ENCODE results near the gene ELP4.

Gene ELP4

DNA sequence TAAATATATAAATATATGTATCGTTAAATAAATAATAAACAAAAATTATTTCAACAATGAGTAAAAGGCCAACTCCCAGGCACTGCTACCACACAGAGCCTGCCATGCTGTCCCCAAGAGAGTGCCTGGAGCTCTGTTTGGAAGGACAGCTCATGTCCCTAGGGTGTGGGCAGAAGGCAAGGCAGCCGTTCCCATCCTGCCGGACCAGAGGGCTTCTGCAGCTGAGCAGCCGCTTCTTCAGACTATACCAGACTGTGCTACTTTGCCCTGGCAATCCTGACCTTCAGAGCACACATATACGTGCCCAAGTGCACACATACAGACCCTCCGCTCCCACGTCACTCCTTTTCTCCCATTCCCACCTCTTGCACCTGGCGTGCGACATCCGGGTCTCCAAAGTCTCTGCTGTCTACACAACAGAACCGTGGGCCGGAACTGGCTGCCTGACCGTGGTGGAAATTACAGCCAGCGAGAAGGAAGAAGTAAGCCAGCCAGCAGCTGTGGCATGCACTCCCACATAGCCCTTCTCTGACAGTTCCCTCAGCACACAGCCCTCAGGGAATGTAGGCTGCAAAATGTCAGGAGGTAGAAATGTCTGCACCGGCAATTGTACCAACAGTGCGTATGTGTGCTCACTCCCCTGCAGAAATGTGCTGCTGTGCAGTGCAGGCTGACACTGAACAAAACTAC is 277.6 kb downstream of the ELP4 start:
- Histone ChIP-seq H3K9me3 (ENCODE audit: low read depth, low read length) (no peaks in the 10 kb centered on the region), H3K27ac (no peak overlapping the region), H3K4me3 (no peak overlapping the region), H3K36me3 (ENCODE audit: insufficient read depth, low read length) (peaks cover 26% of the 10 kb centered on the region), H3K9ac (ENCODE audit: insufficient read length) (no peak overlapping the region)
- TF ChIP-seq EZH2 (IDR thresholded peaks at IDR 0.05): no peak
- TF ChIP-seq POLR2AphosphoS5 (IDR thresholded peaks at IDR 0.05; ENCODE audit: borderline replicate concordance, low read depth, low read length): no peak
- no peak for TF ChIP-seq FOXP2 (optimal IDR thresholded peaks at IDR 0.05; ENCODE audit: control extremely low read depth, extremely low read length, insufficient read depth)
- no peak for DNase-seq (ENCODE audit: low read depth, low spot score)

DNA sequence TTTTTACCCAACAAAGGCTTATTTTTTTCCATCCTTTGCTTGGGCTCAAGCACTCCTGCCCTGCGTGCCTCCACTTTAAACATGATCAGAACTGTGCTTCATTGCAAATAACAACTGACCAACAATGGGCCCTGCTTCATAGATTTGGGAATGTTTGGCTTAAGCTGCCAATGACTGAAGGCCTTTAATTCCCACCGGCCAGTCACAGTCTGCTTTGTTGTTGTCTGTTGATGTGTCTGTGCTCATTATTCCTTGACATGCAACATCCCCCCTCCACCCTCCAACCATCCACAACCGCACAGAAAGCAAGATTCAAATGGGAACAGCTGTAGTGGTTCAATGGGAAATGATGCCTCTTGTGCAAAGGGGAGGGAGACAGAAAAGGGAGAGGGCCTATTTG is 278.5 kb downstream of the ELP4 start:
- Histone ChIP-seq H3K36me3 (ENCODE audit: insufficient read depth, low read length) (peaks cover 35% of the 10 kb centered on the region), H3K9me3 (ENCODE audit: low read depth, low read length) (no peaks in the 10 kb centered on the region)

DNA sequence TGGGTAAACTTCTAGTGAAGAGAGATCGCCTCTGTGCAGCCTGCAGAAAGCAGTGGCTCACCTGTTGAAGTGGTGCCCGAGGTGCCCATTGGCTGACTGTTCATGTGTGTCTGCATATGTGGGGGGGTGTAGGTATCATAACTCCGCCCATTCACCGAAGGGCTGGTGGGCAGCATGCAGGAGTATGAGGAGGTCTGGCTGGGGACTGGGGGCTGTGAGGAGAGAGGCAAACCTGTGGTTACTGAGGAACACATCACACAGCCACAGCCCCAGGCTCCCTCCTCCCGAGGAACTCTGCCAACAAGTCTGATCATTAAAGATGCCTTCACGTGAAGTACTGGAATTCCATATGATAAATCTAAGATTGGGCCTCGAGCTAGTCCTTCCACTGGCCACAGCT is 281.1 kb downstream of the ELP4 start:
- Histone ChIP-seq H3K9me3 (ENCODE audit: low read depth, low read length) (no peaks in the 10 kb centered on the region), H3K9ac (ENCODE audit: insufficient read length) (no peak overlapping the region), H3K4me3 (no peak overlapping the region), H3K27ac (no peak overlapping the region), H3K36me3 (ENCODE audit: insufficient read depth, low read length) (peaks cover 52% of the 10 kb centered on the region)
- TF ChIP-seq EZH2 (IDR thresholded peaks at IDR 0.05): no peak
- TF ChIP-seq POLR2AphosphoS5 (IDR thresholded peaks at IDR 0.05; ENCODE audit: borderline replicate concordance, low read depth, low read length): no peak
- no peak for TF ChIP-seq FOXP2 (optimal IDR thresholded peaks at IDR 0.05; ENCODE audit: control extremely low read depth, extremely low read length, insufficient read depth)
- DNase-seq (ENCODE audit: low read depth, low spot score): no peak

More for the DNA sequence above, 278.5 kb downstream of the ELP4 start:
- TF ChIP-seq POLR2AphosphoS5 (IDR thresholded peaks at IDR 0.05; ENCODE audit: borderline replicate concordance, low read depth, low read length) (no peak), EZH2 (IDR thresholded peaks at IDR 0.05) (no peak), FOXP2 (optimal IDR thresholded peaks at IDR 0.05; ENCODE audit: control extremely low read depth, extremely low read length, insufficient read depth) (no peak)
- DNase-seq (ENCODE audit: low read depth, low spot score): no peak
- Histone ChIP-seq H3K9ac (ENCODE audit: insufficient read length) (no peak overlapping the region), H3K27ac (no peak overlapping the region), H3K4me3 (no peak overlapping the region)

DNA sequence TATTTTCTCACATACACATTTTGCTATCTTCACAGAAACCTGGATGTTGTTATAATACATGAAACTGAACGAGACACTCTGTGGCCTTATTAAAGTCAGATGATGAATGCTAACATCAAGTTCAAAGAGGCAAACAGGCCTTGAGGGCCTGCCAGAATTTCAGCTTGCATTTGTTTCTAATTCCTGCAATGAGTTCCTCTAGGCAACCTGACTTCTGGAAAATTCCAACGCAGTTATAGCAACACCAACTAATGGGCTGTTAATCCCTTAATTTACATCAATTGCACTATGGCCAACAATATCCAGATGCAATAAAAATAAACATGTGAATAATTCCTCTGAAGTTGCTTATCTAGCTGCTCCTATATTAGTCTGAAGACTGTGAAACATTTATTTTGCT is 282.5 kb downstream of the ELP4 start:
- TF ChIP-seq POLR2AphosphoS5 (IDR thresholded peaks at IDR 0.05; ENCODE audit: borderline replicate concordance, low read depth, low read length): no peak
- no peak for TF ChIP-seq EZH2 (IDR thresholded peaks at IDR 0.05)
- TF ChIP-seq FOXP2 (optimal IDR thresholded peaks at IDR 0.05; ENCODE audit: control extremely low read depth, extremely low read length, insufficient read depth): no peak
- Histone ChIP-seq H3K27ac (no peak overlapping the region), H3K9ac (ENCODE audit: insufficient read length) (no peak overlapping the region), H3K9me3 (ENCODE audit: low read depth, low read length) (no peaks in the 10 kb centered on the region), H3K36me3 (ENCODE audit: insufficient read depth, low read length) (peaks cover 52% of the 10 kb centered on the region), H3K4me3 (no peak overlapping the region)
- DNase-seq (ENCODE audit: low read depth, low spot score): no peak

DNA sequence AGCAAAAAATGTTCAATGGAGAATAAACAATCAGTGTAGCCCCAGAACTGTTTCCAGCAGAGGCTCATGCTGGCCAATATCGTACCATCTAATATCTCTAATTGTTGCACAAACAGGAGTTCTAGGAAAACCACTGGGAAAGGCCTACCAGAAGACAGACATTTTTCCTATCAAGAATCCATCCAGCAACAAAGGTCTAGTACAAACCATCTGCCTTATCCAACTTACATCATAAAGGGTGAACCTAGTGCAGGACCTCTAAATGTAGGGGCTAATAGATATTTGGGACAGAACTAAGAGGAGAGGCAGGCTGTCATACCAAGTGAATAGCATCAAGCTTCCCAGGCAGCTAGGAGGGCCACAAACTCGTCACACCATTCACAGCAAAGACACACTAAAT is 282.9 kb downstream of the ELP4 start:
- TF ChIP-seq POLR2AphosphoS5 (IDR thresholded peaks at IDR 0.05; ENCODE audit: borderline replicate concordance, low read depth, low read length) (no peak), EZH2 (IDR thresholded peaks at IDR 0.05) (no peak), FOXP2 (optimal IDR thresholded peaks at IDR 0.05; ENCODE audit: control extremely low read depth, extremely low read length, insufficient read depth) (no peak)
- no peaks in the 10 kb centered on the region for H3K9me3 ChIP-seq (ENCODE audit: low read depth, low read length)
- H3K9ac ChIP-seq (ENCODE audit: insufficient read length): no peak overlapping the region
- peaks cover 52% of the 10 kb centered on the region for H3K36me3 ChIP-seq (ENCODE audit: insufficient read depth, low read length)
- no peak overlapping the region for H3K27ac ChIP-seq
- no peak overlapping the region for H3K4me3 ChIP-seq
- no peak for DNase-seq (ENCODE audit: low read depth, low spot score)

DNA sequence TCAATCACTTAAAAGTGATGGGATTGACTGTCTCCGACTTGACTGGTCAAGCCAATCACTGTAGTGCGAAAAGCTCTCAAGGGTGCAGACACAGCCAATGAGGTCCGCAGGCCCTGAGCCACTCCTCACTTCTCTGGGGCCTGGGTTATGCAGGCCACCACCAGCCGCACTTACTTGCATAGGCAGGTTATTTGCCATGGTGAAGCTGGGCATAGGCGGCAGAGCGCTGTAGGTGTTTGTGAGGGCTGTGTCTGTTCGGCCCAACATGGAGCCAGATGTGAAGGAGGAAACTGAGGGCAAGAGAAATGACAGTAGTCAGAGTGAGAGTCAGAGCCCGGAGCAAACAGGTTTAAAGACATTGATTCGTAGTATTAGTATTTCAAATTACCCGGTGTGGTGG is 283.7 kb downstream of the ELP4 start:
- no peak overlapping the region for H3K27ac ChIP-seq
- H3K9ac ChIP-seq (ENCODE audit: insufficient read length): no peak overlapping the region
- DNase-seq (ENCODE audit: low read depth, low spot score): no peak
- H3K36me3 ChIP-seq (ENCODE audit: insufficient read depth, low read length): peaks cover 52% of the 10 kb centered on the region
- no peaks in the 10 kb centered on the region for H3K9me3 ChIP-seq (ENCODE audit: low read depth, low read length)
- H3K4me3 ChIP-seq: no peak overlapping the region
- TF ChIP-seq FOXP2 (optimal IDR thresholded peaks at IDR 0.05; ENCODE audit: control extremely low read depth, extremely low read length, insufficient read depth) (no peak), POLR2AphosphoS5 (IDR thresholded peaks at IDR 0.05; ENCODE audit: borderline replicate concordance, low read depth, low read length) (no peak), EZH2 (IDR thresholded peaks at IDR 0.05) (no peak)

DNA sequence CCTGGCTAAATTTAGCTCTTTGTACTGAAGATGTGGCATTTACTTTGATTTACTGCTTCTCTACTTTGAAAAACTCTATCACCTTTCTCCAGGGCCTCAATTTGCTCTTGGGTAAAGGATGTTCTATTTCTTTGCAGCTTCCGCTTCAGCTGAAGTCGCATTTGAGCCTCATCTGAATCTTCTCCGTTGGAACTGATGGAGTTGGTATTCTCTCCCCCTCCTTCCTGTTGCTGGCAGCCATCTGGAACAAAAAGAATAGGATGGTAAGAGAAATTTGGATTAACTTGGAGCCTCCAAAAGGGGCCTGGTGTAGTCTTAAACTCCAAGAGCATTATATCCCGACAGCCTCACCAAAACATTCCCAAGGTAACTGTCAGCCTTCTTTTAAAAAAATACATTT is 285.0 kb downstream of the ELP4 start:
- no peak for TF ChIP-seq EZH2 (IDR thresholded peaks at IDR 0.05)
- no peak for DNase-seq (ENCODE audit: low read depth, low spot score)
- H3K36me3 ChIP-seq (ENCODE audit: insufficient read depth, low read length): peaks cover 47% of the 10 kb centered on the region
- H3K9me3 ChIP-seq (ENCODE audit: low read depth, low read length): no peaks in the 10 kb centered on the region
- H3K9ac ChIP-seq (ENCODE audit: insufficient read length): no peak overlapping the region
- H3K27ac ChIP-seq: no peak overlapping the region
- H3K4me3 ChIP-seq: no peak overlapping the region

DNA sequence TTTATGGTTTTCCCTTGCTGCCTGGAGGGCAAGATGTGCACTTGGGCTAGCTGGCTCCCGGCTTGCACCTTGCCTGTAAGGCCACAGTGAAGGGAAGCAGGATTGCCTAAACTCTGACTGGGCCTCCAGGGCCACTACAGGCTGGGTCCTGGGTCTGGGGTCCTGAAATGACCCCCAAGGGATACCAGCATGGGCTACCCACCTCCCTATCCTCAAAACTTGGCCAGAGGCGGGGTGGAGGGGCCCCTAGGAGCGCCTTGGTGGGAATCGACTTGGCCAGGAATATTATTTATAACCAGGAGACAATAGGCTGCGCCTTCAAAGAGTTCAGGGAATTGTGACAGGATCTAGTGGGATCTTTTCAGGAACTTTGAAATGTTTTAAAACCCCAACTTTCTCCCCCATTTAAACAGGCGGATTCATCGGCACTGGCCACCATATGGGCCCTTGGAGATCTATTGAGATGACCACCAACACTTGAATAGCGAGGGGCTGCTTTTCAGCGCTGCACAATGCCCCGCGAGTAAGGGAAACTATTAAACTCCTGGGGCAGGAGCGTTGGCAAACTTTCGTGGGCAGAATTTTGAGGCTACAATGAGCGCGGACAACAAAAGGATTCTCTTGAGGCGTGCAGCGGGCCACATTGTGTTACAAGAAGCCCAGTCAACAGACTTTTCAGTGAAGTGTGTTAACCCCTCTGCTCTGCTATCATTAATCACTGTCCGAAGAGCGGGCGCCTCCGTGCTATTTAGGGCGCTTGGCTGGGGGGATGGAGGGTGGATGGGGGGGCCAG is 286.3 kb downstream of the ELP4 start:
- H3K27ac ChIP-seq: no peak overlapping the region
- DNase-seq (ENCODE audit: low read depth, low spot score): no peak
- no peak overlapping the region for H3K4me3 ChIP-seq
- no peak overlapping the region for H3K9ac ChIP-seq (ENCODE audit: insufficient read length)
- TF ChIP-seq FOXP2 (optimal IDR thresholded peaks at IDR 0.05; ENCODE audit: control extremely low read depth, extremely low read length, insufficient read depth) (no peak), POLR2AphosphoS5 (IDR thresholded peaks at IDR 0.05; ENCODE audit: borderline replicate concordance, low read depth, low read length) (no peak), EZH2 (IDR thresholded peaks at IDR 0.05) (no peak)
- no peaks in the 10 kb centered on the region for H3K9me3 ChIP-seq (ENCODE audit: low read depth, low read length)
- H3K36me3 ChIP-seq (ENCODE audit: insufficient read depth, low read length): peaks cover 48% of the 10 kb centered on the region
